Measurements from ENCODE around the gene RPL3.
A peak's percentile ranks its signal among the peaks of the same experiment; 100 is the strongest.
"Not testable (repeated sequence)": the region's sequence is repeated elsewhere in the genome, so short reads cannot be mapped to it uniquely, and the experiment has no call there.

RPL3 gene

DNA sequence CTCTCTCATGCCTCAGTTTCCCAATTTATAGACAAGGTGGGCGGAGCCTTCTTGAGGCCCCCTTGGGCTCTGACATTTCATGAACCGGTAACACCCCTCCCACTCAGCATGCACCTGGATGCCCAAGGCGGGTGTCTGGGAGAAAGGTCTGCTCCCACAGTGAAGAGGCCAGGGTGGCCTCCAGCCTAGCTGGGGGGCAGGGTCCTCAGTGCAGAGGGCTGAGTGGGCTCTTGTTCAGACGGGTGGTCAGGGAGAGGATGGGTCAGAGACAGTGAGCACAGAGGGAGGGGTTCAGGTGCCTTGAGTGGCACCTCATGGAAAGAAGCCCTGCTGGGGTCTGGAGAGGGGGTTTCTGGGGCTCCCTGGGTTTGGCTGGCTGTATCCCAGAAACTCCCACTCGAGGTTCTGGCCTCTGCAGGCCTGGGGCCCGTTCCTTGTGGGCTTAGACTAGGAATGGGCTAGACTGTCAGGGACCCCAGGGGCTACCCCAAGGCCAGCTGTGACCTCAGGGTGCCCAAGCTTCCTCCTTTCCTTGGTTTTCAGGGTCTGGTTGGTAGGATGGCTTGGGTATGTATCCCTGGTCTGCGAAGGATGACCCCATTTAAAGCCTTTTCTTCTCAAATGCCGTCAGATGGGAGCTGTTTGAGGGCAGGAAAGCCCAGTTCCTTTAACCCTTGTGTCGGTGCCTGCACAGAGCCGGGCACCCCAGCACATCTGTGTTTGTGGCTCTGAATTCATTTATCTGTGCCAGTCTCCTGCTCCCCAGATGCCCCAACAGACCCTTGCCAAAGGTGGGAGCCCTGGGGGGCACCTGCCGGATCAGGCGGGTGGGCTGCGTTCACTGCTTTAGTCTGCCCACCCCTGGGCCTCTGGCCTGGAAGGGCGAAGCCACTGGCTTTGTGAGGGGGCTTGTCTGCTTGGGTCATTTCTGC, 31.6 kb upstream of the RPL3 start:
- no peak for DNase-seq

DNA sequence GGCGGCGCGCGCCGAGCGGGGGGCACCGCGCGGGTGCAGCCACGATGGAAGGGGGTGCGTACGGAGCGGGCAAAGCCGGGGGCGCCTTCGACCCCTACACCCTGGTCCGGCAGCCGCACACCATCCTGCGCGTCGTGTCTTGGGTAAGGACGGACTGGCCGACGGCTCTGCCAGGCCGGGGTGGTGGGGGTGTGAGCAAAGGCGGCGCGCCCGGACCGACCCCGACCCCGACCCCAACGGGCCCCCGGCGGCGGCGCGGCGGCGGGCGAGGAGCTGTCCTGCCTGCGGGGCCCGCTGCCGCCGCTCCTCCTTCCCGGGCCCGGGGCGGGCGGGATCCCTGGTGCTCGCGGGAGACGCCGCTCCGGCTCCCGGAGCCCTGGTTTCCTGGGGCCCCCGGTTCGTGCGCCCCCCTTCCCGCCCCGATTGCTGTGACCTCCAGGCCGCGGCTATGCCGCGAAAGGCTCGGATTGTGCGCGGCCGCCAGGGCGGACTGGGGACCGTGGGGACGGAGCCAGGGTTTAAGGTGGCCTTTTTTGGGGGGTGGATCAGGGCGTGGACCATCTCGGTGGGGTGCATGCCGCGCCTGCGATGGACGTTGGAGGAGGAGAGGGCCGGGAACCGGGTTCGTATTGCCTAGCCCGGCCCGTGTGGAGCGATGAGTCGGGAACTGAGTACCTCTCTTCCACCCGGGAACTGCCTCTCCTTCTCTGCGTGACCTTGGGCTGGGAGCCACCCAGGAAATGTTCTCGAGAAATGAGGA, 30.7 kb upstream of the RPL3 start, which contains the start of gene SYNGR1:
SYNGR1 (plus strand) TSS at position 25 of the 760 bp plus-strand sequence; CDS start at position 45, 20 bp downstream.
- peak in 1 of 2 experiments; percentile 11 for DNase-seq

DNA sequence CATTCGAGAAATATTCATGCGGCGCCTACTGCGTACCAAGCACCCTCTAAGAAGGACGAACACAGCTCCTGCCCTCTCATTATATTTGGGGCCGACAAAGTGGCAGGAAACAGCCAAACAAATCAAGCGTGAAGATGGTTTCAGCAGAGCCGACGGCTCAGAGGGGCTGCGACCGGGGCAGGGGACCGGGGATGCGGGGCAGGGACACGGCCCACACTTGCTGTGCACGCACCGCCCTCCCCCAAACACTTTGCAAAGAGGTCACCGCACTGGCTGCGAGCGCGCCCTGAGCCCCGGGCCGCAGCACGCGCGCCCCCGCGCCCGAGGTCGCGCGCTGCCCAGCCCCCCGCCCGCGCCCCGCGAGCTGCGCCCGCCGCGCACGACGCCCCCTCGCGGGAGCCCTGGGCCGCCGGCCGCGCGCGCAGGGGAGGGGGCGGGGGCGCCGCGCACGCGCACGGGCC, 30.1 kb upstream of the RPL3 start:
- peak in 1 of 2 experiments; percentile 29 for DNase-seq

DNA sequence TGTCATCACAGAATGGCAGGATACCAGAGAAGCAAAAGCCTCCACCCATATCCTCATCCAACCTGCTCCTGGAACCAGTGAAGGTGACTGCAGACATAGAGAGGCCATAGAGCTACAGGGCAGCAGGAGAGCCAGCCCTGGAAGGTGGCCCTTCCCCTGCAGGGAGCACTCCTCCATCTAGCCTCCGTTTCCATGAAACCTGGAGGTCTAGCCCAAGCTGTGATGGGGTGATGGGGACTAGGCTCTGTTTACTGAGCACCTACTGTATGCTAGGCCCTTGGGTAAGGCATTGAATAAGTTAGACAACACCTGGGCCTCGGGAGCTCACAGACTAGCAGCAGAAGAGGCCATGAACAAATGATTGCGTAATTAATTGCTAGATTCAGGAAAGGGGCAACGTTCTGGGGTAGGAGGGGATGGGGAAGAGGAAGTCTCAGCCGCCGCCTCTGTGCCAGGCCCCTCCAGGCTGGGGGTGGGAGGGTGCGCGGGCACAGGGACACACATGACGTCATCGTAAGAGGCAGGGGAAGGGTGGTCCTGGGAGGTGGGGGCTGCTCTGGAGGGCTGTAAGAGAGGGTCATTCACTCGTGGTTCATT, 29.6 kb upstream of the RPL3 start:
- no peak for DNase-seq

DNA sequence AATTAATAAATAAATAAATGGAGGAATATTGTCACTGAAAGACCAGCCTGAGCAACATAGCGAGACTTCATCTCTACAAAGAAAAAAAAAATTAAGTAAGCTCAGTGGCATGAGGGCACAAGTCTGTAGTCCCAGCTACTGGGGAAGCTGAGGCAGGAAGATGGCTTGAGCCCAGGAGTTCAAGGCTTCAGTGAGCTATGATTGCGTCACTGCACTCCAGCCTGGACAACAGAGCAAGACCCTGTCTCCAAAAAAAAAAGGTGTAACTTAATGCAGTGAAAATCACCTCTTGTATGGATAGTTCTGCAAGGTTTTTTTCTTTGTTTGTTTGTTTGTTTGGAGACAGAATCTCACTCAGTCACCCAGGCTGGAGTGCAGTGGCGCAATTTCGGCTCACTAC, 25.8 kb upstream of the RPL3 start:
- no peak for DNase-seq

DNA sequence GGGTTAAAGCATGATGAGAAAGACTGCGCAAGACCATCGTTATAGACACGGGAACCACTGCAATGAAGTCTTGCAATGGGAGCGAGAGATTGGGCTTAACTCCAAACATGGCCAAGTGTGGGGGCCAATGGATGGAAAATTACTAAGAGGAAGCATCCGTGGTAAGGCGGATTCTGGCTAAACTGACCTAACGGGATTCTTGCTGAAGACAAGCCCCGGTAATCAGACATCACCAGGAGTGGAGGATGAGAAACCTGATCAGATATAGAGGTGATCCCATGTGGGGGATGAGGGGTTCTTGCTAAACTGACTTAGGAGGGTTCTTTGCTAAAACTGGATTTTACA, 24.6 kb upstream of the RPL3 start:
- no peak for DNase-seq

DNA sequence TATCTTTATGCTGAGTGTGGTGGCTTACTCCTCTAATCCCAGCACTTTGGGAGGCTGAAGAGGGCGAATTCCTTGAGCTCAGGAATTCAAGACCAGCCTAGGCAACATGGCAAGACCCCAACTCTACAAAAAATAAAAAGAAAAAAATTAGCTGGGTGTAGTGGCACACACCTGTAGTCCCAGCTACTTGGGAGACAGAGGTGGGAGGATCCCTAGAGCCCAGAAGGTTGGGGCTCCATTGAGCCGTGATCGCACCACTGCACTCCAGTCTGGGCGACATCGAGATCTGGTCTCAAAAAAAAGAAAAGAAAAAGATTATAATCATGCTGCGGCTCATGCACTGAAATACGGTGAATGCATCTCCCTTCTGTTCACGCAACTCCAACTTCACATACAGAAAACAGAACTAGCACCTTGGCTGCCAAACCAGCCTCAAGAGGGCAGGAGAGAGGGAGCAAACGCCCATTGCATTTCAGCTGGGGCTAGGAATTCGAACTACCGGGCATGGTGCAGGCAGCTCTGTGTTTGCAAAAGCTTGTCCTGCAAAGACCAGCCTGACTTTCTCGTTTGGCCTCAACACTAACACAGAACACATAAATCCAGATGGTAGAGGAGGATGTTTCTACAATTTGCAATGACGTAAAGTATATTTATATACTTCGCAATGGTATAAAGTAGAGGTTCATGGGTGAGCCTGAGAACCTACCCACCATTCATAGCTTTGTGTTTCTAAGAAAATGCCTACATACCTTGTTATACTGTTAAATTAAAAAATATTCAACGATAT, 24.0 kb upstream of the RPL3 start:
- peak; percentile 44 to 45 for DNase-seq

DNA sequence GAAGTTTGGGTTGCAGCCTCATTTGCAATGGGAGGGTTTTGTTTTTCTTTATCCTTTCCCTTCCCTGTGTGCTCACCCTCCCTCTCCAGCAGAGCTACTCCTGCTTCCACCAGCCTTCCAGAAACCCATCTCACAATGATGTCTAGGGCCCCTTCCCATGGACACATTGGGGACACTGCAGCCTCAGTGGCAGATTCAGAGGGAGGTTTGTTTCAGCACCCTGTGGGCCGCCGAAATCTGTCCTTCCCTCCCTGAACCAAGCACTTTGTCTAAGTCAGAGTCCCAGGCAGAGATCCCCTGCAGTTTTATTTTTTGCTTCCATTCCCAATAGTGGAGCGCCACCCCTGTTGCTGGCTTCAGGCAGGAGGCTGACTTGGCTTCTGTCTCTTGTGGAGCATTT, 21.8 kb upstream of the RPL3 start:
- DNase-seq = no peak

DNA sequence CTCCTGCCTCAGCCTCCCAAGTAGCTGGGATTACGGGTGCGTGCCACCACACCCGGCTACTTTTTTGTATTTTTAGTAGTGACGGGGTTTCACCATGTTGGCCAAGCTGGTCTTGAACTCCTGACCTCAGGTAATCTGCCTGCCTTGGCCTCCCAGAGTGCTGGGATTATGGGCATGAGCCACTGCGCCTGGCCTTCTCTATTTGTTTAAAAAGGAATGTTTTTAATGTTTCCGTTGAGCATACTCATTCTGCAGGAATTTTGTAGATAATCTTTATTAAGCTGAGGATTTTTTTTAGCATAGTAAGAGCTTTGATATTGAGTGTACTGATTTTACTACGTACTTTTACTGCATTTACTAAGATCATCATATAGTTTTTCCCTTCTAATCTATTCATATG, 20.4 kb upstream of the RPL3 start:
- not testable (repeated sequence) for DNase-seq

DNA sequence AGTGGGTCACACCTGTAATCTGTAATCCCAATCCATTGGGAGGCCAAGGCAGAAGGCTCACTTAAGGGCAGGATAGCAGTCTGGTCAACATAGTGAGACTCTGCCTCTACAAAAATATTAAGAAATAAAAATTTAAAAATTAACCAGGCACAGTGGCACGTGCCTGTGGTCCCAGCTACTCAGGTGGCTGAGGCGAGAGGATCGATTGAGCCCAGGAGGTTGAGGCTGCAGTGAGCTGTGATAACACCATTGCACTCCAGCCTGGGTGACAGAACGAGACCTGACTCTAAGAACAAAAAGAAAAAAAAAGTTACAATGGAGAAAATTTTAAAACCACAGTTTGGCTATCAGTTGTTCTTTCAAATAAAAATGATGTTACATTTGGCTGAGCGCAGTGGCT, 17.0 kb upstream of the RPL3 start:
- no peak for DNase-seq

DNA sequence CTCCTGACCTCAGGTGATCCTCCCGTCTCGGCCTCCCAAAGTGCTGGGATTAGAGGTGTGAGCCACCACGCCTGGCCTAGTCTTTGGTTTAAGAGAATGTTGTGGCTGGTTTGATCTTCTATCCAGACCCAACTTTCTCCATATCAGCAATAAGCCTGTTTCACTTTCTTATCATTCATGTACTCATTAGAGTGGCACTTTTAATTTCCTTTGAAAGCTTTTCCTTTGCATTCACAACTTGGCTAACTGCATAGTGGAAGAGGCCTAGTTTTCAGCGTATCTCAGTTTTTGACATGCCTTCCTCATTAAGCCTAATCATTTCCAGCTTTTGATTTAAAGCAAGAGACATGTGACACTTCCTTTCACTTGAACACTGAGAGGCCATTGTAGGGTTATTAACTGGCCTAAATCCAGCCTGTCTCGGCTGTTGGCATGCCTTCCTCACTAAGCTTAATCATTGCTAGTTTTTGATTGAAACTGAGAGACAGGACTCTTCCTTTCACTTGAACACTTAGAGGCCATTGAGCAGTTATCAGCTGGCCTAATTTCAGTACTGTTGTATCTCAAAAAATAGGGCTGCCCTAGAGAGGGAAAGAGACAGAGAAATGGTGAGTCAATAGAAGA, 13.1 kb upstream of the RPL3 start:
- no peak for DNase-seq

DNA sequence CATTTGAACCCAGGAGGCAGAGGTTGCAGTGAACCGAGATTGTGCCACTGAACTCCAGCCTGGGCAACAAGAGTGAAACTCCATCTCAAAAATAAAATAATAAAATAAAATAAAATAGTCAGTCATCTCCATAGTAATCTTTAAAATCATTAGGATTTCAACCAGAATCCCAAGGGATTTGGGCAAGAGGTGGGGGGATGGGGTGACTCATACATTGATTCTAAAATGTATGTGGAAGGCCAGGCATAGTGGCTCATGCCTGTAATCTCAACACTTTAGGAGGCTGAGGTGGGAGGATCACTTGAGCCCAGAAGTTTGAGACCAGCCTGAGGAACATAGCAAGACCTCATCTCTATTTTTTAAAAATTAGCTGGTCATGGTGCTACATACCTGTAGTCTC, 11.1 kb upstream of the RPL3 start:
- DNase-seq = not testable (repeated sequence)

DNA sequence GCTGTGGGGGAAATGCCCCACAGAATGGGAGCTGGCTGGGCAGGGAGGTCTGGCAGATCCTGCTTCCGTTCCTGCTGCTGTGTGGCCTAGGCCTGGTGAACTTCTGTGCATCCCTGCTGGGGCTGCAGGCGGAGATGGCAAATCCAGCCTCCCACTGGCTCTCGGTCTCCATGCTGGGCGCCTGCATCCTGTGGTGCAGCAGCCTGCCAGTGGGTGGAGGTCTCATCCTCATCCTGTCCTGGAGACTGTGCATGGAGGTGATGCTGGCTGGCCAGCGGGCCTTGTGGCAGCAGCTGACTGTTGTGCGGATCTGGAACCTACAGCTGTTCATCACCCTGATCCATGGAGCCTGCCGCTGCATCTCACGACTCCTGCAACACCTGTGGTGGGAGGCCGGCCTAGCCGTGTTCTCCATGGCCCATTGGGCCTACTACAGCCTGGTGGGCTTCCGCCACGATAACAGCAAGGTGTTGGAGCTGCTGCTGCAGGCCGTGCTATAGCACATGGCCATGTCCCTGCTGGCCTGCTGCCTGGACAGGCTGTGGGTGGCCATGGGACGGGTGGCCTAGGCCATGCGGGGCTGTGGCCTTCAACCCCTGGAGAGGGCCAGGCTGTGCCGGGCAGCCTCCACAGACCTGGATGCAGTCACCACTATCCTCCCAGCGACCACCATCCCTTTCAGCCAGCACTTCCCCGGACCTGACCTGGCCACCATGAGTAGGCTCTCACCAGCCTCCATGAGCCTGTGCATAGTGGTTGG, 8.8 kb upstream of the RPL3 start:
- no peak for DNase-seq

DNA sequence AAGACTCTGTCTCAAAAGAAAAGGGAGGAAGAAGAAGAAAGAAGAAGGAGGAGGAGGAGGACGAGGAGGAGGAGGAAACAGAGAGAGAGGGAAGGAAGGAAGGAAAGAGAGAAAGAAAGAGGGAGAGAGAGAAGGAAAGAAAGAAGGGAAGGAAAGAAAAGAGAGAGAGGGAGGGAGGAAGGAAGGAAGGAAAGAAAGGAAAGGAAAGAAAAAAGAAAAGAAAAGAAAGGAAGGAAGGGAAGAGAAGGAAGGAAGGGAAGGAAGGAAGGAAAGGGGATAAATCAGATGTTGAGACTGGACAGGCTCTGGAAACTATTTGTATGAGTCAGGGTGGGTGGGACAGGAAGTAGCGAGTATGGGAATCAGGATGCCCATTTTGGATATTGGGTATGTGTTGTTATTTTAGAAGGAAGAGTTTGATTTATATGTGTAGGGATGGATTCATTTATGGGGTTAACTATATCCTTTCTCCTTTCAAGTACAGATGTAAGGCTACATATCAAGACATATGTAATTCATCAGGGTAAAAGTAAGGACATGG, 6.0 kb upstream of the RPL3 start:
- DNase-seq = no peak

DNA sequence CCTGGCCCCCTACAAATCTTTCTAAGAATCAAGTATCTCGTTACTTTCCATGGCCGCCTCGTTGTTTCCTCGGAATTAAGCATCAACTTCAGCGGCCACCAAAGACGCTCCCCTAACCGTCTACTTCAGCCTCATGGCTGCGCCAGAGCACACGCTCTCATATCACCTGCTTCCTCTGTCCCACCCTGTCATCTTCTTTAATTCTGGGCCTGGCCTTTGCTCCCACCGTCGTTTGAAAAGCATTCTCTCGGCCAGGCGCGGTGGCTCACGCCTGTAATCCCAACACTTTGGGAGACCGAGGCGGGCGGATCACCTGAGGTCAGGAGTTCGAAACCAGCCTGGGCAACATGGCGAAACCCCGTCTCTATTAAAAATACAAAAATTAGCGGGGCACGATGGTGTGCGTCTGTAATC, 1.2 kb upstream of the RPL3 start:
- DNase-seq = not testable (repeated sequence)

DNA sequence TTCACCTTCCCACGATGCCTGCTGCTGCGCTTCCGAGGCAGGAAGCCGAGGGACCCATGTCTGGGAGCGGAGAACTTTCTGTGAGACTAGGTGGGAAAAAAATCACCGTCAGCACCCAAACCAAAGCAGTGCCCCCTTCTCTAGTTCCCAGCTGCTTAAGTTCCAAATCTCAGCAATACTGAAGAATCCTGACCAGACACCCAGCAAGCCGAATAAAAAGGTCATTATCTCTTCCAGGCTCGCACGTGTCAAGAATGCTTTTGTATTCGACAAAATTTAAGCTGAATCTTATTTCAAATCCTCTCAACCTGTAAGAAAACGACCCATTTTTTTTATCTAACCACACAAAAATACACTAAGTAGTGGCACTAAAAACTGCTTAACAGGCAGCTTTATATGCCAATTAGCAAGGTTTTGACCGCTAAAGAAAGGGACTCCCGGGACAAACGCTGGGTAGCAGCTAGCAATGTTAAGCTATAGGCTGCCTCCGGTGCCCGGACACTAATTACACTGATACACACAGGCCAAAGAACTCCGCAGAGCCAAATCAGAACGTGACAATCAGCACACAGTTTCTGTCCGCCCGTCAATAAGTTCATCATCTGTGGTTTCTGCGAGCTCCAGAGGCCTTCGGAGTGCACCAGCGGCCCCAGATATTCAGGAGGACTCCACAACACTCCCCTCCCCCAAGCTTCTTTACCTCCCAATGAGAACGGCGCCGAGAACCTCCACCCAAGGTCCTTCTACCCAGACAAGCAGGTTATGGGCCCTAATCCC, 728 bp downstream of the RPL3 start:
- no peak for DNase-seq

DNA sequence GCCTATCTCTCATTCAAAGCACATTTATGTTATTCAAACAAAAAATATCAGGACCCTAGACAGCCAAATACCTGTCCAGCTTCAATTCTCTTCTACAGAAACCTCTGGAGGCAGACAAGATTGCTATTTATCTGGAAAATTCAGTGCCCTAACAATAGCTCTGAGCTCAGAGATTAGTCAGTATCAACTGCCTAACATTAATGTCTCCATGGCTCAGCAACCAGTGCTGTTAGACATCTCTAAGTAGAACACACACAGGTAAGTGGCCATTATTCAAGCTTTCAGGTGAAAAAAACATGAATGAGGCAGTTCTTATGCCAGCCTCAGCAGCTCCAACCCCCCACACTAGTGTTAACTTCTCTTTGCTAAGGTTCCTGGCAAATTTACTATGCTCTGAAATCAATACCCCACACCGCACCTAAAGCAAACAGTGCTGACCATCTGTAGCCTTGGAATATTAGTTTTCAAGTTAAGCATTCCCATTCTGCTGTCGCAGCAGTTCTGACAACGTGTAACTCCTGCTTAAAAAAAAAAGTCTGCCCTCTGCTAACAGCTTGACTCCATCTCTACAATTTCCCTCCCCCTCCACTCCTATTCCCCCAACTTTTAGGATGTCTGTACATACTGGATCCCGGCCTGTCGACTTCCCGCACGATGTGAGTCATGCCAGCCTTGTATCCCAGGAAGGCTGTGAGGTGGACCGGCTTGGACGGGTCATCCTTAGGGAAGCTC, 1.5 kb downstream of the RPL3 start:
- no peak for DNase-seq

DNA sequence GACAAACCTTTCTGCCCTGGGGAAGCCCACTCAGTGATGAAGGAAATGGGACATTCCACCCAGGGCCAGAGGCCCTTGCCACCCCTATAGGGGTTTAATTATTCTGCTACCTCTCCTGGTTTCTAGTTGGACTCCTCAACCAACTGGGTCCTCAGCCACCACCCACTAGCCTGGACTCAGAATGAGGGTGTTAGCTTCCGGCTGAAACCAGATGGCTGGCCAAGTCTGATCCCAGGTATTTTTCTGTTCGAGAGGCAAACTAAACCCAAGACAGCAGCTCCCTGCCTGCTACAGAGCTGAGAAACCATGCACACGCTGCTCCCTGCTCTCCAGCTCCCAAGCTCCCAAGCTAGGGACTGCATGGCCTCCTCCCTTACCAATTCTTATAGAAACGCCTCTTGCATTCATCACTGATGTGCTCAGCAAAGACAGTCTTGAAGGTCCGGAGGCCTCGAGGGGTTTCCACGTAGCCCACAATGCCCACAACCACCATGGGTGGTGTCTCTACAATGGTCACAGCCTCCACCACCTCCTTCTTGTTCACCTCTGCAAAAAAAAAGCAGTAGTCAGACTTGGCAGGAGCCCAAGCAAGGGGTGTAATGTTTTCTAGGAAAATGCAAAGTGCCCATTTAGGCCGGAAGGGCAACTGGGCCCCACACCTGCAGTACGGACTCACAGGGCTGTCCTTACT, 2.2 kb downstream of the RPL3 start:
- no peak for DNase-seq
